Measurements from ENCODE around the gene HCN2. TPM values are rescaled to one million over a fixed set of nuclear protein-coding genes. Genes with fewer than 3 reads are reported as not detected.

The HCN2 gene
- total RNA-seq, 1 donor from 2014 or later = 2.3 TPM

GRCh38 chr19:584240-585001, 5.3 kb upstream of the HCN2 start:
- intact Hi-C loops (cut with micrococcal nuclease) = loop anchor here (1.0 to 5.0 kb wide), 2 partner anchors 78 to 150 kb away; partner anchors contain the start of gene RNF126

GRCh38 chr19:585146-585545, 4.5 kb upstream of the HCN2 start:
- intact Hi-C loops (cut with micrococcal nuclease) = loop anchor here (5.0 kb wide), 1 partner anchor 77 kb away; the partner anchor contains the start of gene RNF126

- intact Hi-C loops (cut with micrococcal nuclease) = loop anchor here (5.0 kb wide), 1 partner anchor 77 kb away; the partner anchor contains the start of gene RNF126
These were observed 4.0 kb upstream of the HCN2 start for GRCh38 chr19:585551-586110.

- intact Hi-C loops (cut with micrococcal nuclease) = loop anchor here (5.0 kb wide), 1 partner anchor 74 kb away; the partner anchor contains the start of gene RNF126
These were observed 1.5 kb upstream of the HCN2 start for GRCh38 chr19:588093-588740.

GRCh38 chr19:588741-589692, 664 bp upstream of the HCN2 start:
- intact Hi-C loops (cut with micrococcal nuclease) = loop anchor here (1.0 to 5.0 kb wide), 2 partner anchors 73 to 91 kb away; partner anchors contain the start of gene RNF126

GRCh38 chr19:590396-590745, 690 bp downstream of the HCN2 start:
- intact Hi-C loops (cut with micrococcal nuclease) = no loop called here

GRCh38 chr19:590750-591098, 1.0 kb downstream of the HCN2 start:
- intact Hi-C loops (cut with micrococcal nuclease) = no loop called here

- intact Hi-C loops (cut with micrococcal nuclease) = no loop called here
These were observed 1.6 kb downstream of the HCN2 start for GRCh38 chr19:591099-591958.

- intact Hi-C loops (cut with micrococcal nuclease) = no loop called here
These were observed 2.4 kb downstream of the HCN2 start for GRCh38 chr19:592101-592500.

- intact Hi-C loops (cut with micrococcal nuclease) = no loop called here
These were observed 3.4 kb downstream of the HCN2 start for GRCh38 chr19:593055-593454.

GRCh38 chr19:593505-593904, 3.8 kb downstream of the HCN2 start:
- intact Hi-C loops (cut with micrococcal nuclease) = no loop called here

GRCh38 chr19:594265-594870, 4.7 kb downstream of the HCN2 start:
- intact Hi-C loops (cut with micrococcal nuclease) = no loop called here

- intact Hi-C loops (cut with micrococcal nuclease) = no loop called here
These were observed 5.9 kb downstream of the HCN2 start for GRCh38 chr19:595326-596262.

- intact Hi-C loops (cut with micrococcal nuclease) = no loop called here
These were observed 6.6 kb downstream of the HCN2 start for GRCh38 chr19:596263-596655.

- intact Hi-C loops (cut with micrococcal nuclease) = no loop called here
These were observed 8.0 kb downstream of the HCN2 start for GRCh38 chr19:597406-598315.

GRCh38 chr19:601310-601709, 11.6 kb downstream of the HCN2 start:
- intact Hi-C loops (cut with micrococcal nuclease) = no loop called here

GRCh38 chr19:601790-602189, 12.1 kb downstream of the HCN2 start:
- intact Hi-C loops (cut with micrococcal nuclease) = no loop called here
